ENCODE measurements around the gene MAPK8.

The MAPK8 gene

DNA sequence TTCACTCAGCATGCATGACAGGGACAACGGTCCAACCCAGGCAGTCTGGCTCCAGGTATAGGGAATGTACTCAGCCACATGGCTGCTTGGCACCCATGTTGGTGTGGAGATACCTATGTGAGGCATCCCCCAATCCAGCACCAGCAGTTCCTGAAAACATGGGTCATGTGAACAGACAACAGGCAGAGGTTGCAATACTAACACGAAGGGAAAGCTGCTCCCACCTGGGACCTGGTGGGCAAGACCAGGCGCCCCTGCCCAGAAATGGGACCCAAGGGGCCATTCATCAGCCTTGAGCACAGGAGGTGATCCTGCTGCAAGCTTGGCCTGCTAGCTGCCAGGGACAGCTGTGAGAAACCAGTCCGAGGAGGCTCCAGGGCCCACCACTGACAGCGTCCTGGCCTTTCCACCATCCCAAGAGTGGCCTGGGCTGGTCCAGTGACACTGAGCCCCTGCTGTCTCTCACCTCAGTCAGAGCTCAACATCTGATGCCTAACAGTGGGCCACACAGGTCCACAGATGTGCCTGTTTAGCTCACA lies 156.1 kb downstream of the MAPK8 start:
- DNase-seq (ENCODE audit: low read depth), result no peak

GRCh38 chr10:48463318-48464003 lies 157.0 kb downstream of the MAPK8 start:
- DNase-seq (ENCODE audit: low read depth), result no peak

DNA sequence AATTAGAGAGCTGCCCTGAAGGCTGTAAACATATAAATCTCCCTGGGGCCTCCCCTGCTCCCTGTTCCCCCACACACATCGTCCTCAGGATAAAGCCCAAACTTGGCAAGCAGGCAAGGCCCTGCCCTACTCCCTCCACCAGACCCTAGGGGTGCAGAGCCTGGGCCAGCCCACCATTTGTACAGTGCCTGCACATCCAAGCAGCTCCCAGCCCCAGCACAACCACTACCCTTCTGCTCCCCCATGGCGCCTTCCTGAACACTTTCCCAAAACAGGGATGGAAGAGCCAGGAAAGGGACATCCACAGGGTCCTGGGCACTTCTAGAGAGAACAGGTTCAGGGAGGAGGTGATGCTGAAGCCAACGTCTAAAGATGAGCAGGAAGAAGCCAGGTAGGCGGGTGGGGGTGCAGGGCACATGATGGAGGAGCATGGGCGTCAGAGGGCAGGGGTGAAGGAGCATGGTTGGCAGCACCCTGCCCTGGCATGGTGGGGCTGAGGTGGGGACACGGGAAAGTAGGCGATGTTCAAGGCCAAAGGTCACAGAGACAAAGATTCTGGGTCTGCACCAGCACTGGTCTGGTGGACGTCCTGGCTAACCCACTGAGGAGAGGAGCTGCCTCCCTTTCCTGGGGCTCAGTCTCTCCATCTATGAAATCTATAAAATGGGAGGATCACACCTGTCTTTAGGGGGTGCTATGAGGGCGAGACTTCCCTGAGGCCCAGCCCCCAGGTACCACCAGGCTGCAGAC lies 157.8 kb downstream of the MAPK8 start:
- no peak for DNase-seq (ENCODE audit: low read depth)

DNA sequence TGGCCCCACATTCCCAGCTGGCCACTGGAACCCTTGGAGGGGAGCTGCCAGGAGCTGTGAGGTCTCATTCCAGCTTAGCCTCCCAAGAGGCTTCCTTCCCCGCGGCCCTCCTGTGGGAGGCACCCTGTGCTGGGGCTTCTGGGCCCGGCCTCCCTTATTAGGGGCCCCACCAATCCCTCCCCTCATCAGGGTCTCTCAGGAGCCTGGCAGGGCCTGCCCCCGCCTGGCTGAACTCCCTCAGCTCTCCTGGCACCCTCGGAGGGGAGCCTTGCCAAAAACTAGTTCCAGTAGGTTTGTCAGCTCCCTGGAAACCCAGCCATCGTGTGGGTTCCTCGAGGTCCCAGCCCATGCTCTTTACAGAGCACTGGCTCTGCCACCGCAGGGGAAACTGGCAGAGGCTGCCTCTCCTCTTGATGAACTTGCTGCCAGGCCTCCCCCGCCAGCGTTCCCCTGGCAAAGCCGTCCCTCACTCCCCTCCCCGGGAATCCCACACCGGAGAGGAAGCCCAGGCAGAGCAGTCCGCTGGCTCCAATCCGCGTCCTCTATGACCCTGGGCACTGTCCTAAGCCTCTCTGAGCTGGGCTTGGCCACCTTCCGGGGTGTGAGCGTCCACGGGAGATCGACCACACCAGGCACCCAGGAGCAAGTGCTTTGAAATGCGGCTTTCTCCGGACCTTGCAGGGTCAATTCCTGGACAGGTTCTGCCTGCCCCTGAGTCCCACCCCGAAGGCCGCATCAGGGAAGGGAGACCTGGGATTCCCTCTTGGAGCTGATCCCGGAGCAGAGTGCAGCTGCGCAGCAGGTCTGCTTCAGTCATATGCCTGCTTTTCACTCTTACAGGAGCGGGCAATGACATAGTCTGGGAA lies 158.6 kb downstream of the MAPK8 start:
- no peak for DNase-seq (ENCODE audit: low read depth)

GRCh38 chr10:48465860-48466521 lies 159.5 kb downstream of the MAPK8 start:
- no peak for DNase-seq (ENCODE audit: low read depth)

DNA sequence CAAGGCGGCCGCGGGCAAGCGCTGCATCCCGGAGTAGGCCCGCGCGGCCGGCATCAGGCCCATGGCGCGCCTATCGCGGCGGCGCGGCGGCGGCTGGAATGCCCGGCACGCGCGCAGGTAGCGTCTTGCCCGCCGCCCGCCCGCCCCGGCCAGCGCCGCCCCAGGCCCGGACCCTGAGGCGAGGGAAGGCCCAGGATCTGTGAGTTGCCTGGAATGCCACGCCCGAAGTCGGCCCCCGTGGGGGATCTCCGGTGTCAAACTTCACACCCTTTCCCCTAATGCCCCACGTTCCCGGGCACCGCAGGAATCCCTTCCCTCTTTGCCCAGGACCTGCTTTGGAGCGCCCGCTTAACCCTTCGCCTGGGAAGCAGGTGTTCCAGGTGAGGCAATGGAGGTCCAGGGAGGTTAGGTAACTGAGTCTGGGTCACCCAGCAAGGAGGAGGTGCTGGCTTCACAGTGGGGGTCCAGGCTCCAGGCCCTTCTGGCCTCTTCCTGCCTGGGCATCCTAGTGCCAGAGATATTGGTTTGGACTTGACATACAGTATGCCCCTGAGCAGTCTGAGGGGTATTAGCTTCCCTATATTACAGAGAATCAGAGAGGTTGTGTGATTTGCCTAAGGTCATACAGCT lies 160.2 kb downstream of the MAPK8 start:
- DNase-seq (ENCODE audit: low read depth), result no peak

DNA sequence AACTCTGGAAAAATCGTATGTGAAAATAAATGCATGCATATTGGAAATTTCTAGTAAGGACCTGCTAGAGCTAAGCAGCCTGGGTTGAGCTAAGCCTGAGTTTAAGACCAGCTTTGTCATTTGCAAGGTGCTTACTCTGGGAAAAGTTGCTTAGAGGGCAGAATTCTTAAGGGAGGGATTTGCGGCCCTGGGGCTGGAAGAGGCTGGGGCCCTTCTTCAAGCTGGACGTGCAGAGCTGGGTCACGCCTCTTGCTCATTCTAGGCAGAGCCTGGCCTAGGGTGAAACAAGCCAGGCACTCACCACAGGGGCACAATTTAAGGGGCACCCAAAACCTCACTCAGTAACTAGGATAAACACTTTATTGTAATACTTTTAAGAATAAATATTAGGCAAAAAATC lies 161.2 kb downstream of the MAPK8 start:
- no peak for DNase-seq (ENCODE audit: low read depth)

DNA sequence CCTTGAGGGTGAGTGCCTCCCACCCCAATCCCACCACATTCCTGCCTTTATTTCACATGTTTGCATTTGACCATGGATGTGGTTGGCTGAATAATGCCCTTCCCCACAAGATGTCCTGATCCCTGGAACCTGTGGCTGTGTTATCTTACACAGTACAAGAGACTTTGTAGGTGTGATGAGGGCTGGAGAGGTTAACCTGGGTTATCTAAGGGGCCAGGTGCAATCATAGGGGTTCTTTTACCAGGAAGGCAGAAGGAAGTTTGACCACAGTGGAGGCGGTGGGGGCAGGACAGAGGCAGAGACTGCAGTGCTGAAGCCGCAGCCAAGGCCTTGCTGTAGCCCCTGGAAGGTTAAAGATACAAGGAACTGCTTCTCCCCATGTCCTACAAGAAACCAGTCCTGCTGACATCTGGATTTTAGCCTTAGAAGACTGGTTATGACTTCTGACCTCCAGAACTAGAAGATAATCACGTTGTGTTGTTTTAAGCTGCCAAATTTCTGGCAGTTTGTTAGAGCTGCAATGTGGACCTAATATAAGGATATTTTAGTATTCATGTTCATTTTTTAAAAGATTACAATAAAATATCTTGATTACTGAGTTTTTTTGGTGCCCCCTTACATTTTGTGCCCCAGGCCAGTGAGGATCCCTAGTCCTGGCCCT lies 161.8 kb downstream of the MAPK8 start:
- no peak for DNase-seq (ENCODE audit: low read depth)

- no peak for DNase-seq (ENCODE audit: low read depth)
These were observed 162.5 kb downstream of the MAPK8 start for GRCh38 chr10:48468866-48469511.

- no peak for DNase-seq (ENCODE audit: low read depth)
These were observed 163.1 kb downstream of the MAPK8 start for GRCh38 chr10:48469516-48470020.

DNA sequence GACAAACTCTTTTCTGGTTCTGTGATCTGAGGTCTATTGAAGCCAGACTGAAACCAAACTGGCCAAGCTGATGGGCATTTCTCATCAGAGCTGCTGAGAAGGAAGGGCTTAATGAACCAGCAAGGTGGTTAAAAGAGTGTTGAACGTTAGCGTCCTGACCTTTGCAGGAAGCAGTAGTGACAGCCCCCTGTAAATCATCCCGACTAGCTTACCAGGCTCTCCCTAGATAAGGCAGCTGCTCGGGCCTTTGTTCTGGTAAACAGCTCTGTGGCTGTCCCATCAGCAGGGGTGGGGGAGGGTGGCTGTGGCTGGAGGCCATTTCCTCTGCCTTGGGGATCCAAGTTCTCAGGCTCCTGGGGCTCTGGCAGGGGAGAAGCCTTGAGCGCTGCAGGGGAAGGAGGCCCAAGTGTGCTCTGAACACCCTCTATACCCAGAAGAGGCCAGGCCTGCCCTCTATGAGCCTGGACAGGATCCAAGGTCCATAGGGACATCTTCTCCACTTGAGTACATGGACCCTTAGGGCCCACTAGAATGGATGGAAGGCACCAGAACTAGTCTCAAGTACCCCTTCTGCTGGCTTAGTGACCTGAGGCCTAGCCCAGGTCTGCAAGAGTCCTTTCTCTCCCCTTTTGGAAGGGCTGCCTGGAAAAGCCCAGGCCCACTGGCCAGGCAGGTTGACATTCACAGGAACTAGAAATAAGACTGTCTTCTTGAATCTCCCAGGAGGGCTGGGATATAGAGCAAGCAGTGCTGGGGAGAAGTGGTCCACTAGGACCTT lies 163.8 kb downstream of the MAPK8 start:
- no peak for DNase-seq (ENCODE audit: low read depth)

DNA sequence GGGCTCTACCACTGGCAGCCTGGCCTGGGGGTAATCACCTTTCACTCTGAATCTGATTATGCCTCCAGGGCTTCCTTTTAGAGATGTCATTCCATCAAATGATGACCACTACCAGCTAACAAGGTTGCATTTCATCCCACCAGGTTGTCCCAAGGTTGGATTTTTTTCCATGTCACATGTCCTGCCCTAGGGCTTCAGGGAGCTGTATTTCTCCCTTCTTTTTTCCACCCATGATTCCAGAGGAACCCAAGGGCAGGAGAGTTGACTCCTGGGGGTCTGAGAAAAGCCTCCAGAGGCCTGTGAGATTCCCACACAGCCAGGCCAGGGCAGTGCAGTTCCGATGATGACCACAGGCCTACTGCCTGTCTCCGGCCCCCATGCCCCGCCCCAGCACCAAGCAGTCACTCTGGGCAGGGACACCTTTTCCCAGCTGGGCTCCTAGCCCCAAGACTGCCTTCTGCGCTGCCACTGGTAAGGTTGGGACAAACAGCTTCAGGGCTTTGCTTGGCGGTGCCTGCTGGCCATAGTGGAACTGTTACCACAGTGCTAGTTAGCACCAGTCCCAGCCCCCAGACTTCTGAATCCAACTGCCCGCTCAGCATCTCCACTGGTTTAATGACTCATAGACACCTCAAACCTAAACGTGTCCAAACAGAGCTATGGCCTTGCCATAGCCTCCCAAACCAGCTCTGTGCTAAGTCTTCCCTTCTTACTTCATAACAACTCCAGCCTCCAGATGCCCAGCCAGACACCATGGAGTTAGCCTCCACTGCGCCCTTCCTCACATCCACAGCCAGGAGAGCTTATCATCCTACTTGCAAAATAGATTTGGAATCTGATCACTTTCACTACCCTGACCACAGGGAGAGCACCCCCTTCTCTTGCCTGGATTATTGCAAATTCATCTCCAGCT lies 164.7 kb downstream of the MAPK8 start:
- no peak for DNase-seq (ENCODE audit: low read depth)

- no peak for DNase-seq (ENCODE audit: low read depth)
These were observed 166.1 kb downstream of the MAPK8 start for GRCh38 chr10:48472501-48473069.

GRCh38 chr10:48473704-48474103 lies 167.2 kb downstream of the MAPK8 start:
- DNase-seq (ENCODE audit: low read depth), result no peak

- no peak for DNase-seq (ENCODE audit: low read depth)
These were observed 168.4 kb downstream of the MAPK8 start for GRCh38 chr10:48474765-48475365.

DNA sequence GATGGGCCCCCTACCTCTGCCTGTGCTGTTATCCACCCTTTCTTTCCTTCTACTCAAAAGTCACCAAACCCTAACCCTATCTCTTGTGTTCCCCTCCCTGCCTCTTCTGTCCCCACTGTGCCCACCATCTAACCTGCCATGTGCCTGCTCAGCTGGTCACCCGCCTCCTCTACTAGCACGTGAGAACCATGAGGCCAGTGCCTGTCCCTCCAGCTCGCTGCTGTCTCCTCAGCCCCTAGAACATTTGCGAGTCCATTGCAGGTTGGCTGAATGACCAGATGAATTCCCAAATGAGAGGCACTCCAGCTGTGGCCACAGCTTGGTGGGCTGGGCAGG lies 169.4 kb downstream of the MAPK8 start:
- DNase-seq (ENCODE audit: low read depth), result no peak

- no peak for DNase-seq (ENCODE audit: low read depth)
These were observed 170.0 kb downstream of the MAPK8 start for GRCh38 chr10:48476279-48476982.

Measured in activated T-cell treated with anti-CD3 and anti-CD28 coated beads for 24 hours (primary cell).